HG02571 (cell line): ENCODE data around the gene KCND3.

Experiments used
- ATAC-seq: cut with Tn5 transposase; IDR thresholded peaks from one replicate; pipeline ENCODE4 v1.9.1; 2021; ENCODE audit warnings: mild to moderate bottlenecking, moderate library complexity; ENCODE audit not compliant: unreplicated experiment

KCND3 gene

GRCh38 chr1:111851552-111851951, 137.9 kb downstream of the KCND3 start:
- no peak for ATAC-seq

GRCh38 chr1:111850109-111850508, 139.4 kb downstream of the KCND3 start:
- no peak for ATAC-seq

GRCh38 chr1:111848852-111849545, 140.5 kb downstream of the KCND3 start:
- no peak for ATAC-seq

GRCh38 chr1:111847466-111847865, 142.0 kb downstream of the KCND3 start:
- no peak for ATAC-seq

GRCh38 chr1:111846842-111847241, 142.6 kb downstream of the KCND3 start:
- no peak for ATAC-seq

- no peak for ATAC-seq
These were observed 146.3 kb downstream of the KCND3 start for GRCh38 chr1:111843177-111843576.

- ATAC-seq: no peak
These were observed 147.1 kb downstream of the KCND3 start for GRCh38 chr1:111842411-111842810.

GRCh38 chr1:111841746-111842145, 147.7 kb downstream of the KCND3 start:
- ATAC-seq: no peak

GRCh38 chr1:111841189-111841588, 148.3 kb downstream of the KCND3 start:
- ATAC-seq: no peak

GRCh38 chr1:111837393-111837792, 152.1 kb downstream of the KCND3 start:
- ATAC-seq: no peak

GRCh38 chr1:111836111-111836510, 153.4 kb downstream of the KCND3 start:
- no peak for ATAC-seq

GRCh38 chr1:111835514-111835913, 154.0 kb downstream of the KCND3 start:
- ATAC-seq: no peak

GRCh38 chr1:111834956-111835355, 154.5 kb downstream of the KCND3 start:
- no peak for ATAC-seq

GRCh38 chr1:111833334-111833733, 156.1 kb downstream of the KCND3 start:
- ATAC-seq: no peak

GRCh38 chr1:111832521-111833155, 156.8 kb downstream of the KCND3 start:
- ATAC-seq: no peak

- ATAC-seq: no peak
These were observed 158.3 kb downstream of the KCND3 start for GRCh38 chr1:111831153-111831552.

GRCh38 chr1:111827946-111828345, 161.5 kb downstream of the KCND3 start:
- no peak for ATAC-seq

GRCh38 chr1:111826278-111826677, 163.2 kb downstream of the KCND3 start:
- ATAC-seq: no peak

- ATAC-seq: no peak
These were observed 164.3 kb downstream of the KCND3 start for GRCh38 chr1:111825217-111825616.

GRCh38 chr1:111822138-111822537, 167.3 kb downstream of the KCND3 start:
- no peak for ATAC-seq

GRCh38 chr1:111821121-111821745, 168.2 kb downstream of the KCND3 start:
- no peak for ATAC-seq

- ATAC-seq: no peak
These were observed 169.8 kb downstream of the KCND3 start for GRCh38 chr1:111819566-111820263.
